Measurements from ENCODE around the gene QKI. TPM values are rescaled to one million over a fixed set of nuclear protein-coding genes. Genes with fewer than 3 reads are reported as not detected.
"Not testable (repeated sequence)": the region's sequence is repeated elsewhere in the genome, so short reads cannot be mapped to it uniquely, and the experiment has no call there.

Gene QKI
- total and polyA plus RNA-seq, 2 donors (not counting 3 experiments of a cell fraction or from before 2014, with no cell fraction given): 178 to 232 TPM

DNA sequence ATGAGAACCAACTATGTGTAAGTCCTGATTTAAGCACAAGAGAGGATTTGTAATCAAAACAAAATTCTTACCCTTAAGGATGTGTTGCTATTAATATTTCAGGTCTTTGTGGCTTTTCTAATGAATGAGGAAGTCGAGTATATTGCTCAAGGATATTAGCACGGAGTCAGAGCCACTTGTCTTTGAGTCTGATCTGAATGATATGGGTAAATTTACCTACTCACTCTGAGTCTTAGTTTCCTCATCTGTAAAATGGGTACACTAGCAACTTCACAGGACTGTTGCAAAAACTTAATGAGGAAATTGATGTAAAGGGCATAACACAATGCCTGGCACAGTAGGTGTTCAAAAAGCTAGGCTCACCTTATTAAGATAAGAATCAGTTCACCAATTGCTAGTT is 30.0 kb upstream of the QKI start:
- H3K79me2 ChIP-seq (ENCODE audit: control insufficient read depth, insufficient read depth, low read length): no peaks in the 10 kb centered on the region
- H2AFZ ChIP-seq (ENCODE audit: low read depth, low read length): no peak overlapping the region
- ChIA-PET POLR2A (no interaction called here), CTCF (no interaction called here)
- BruUV-seq (replicated peaks): no TSS peak
- DNase-seq (ENCODE audit: low read depth, low spot score): no peak
- H4K20me1 ChIP-seq (replicated peaks; ENCODE audit: control insufficient read depth, extremely low read depth, insufficient read depth, low read length): no peaks in the 10 kb centered on the region
- H3K27me3 ChIP-seq (ENCODE audit: control insufficient read depth in 2 of 2, insufficient read depth in 2 of 2, low read length in 2 of 2): no peaks in the 10 kb centered on the region
- peaks cover 12% of the 10 kb centered on the region for H3K4me1 ChIP-seq (ENCODE audit: control insufficient read depth, extremely low read depth, insufficient read depth, low read length)
- no peak for FAIRE-seq
- H3K4me3 ChIP-seq (replicated peaks in 1 of 3; ENCODE audit: insufficient read depth in 1 of 3, low read depth in 1 of 3, low read length in 3 of 3): no peak overlapping the region
- no peak overlapping the region for H3K9ac ChIP-seq (replicated peaks; ENCODE audit: extremely low read depth, insufficient read depth, low read length)
- intact Hi-C loops (cut with micrococcal nuclease): no loop called here
- no peak overlapping the region for H3K27ac ChIP-seq (ENCODE audit: insufficient read depth, low read depth, low read length)
- TF ChIP-seq POLR2AphosphoS5 (IDR thresholded peaks at IDR 0.05; ENCODE audit: insufficient read depth, low read depth, low read length): no peak
- TF ChIP-seq POLR2A (IDR thresholded peaks at IDR 0.05; ENCODE audit: low read depth, low read length): no peak
- no peak for TF ChIP-seq FOS (IDR thresholded peaks at IDR 0.05; ENCODE audit: borderline replicate concordance, insufficient read depth, low read length)
- TF ChIP-seq, protein P1, sequence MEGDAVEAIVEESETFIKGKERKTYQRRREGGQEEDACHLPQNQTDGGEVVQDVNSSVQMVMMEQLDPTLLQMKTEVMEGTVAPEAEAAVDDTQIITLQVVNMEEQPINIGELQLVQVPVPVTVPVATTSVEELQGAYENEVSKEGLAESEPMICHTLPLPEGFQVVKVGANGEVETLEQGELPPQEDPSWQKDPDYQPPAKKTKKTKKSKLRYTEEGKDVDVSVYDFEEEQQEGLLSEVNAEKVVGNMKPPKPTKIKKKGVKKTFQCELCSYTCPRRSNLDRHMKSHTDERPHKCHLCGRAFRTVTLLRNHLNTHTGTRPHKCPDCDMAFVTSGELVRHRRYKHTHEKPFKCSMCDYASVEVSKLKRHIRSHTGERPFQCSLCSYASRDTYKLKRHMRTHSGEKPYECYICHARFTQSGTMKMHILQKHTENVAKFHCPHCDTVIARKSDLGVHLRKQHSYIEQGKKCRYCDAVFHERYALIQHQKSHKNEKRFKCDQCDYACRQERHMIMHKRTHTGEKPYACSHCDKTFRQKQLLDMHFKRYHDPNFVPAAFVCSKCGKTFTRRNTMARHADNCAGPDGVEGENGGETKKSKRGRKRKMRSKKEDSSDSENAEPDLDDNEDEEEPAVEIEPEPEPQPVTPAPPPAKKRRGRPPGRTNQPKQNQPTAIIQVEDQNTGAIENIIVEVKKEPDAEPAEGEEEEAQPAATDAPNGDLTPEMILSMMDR (IDR thresholded peaks at IDR 0.05; ENCODE audit: extremely low read depth in 1 of 2, insufficient read depth in 1 of 2, low read depth in 1 of 2, low read length in 2 of 2): no peak
- no peak for TF ChIP-seq MAX (IDR thresholded peaks at IDR 0.05; ENCODE audit: insufficient read depth, insufficient read length)
- no peak overlapping the region for H3K4me2 ChIP-seq (ENCODE audit: insufficient read depth, low read length)
- no peaks in the 10 kb centered on the region for H3K36me3 ChIP-seq (ENCODE audit: control insufficient read depth in 2 of 2, extremely low read depth in 1 of 2, insufficient read depth in 2 of 2, low read length in 2 of 2)
- H3K9me3 ChIP-seq (replicated peaks; ENCODE audit: control insufficient read depth, insufficient read depth, low read length): no peaks in the 10 kb centered on the region
- H3K9me1 ChIP-seq (replicated peaks; ENCODE audit: control insufficient read depth, extremely low read depth, insufficient read depth, low read length): no peaks in the 10 kb centered on the region
- dilution Hi-C loops (cut with MboI; ENCODE audit: extremely low pct_ligation_motif_present, low sequenced_read_pairs): no loop called here

- dilution Hi-C loops (cut with MboI; ENCODE audit: extremely low pct_ligation_motif_present, low sequenced_read_pairs); BruUV-seq (replicated peaks); H3K9me3 ChIP-seq (replicated peaks; ENCODE audit: control insufficient read depth, insufficient read depth, low read length): not testable (repeated sequence)
These were observed 29.0 kb upstream of the QKI start for GRCh38 chr6:163385503-163385902.

More at GRCh38 chr6:163385503-163385902, 29.0 kb upstream of the QKI start:
- H3K4me3 ChIP-seq (replicated peaks in 1 of 3; ENCODE audit: insufficient read depth in 1 of 3, low read depth in 1 of 3, low read length in 3 of 3); H3K9me1 ChIP-seq (replicated peaks; ENCODE audit: control insufficient read depth, extremely low read depth, insufficient read depth, low read length); H3K27me3 ChIP-seq (ENCODE audit: control insufficient read depth in 2 of 2, insufficient read depth in 2 of 2, low read length in 2 of 2); H2AFZ ChIP-seq (ENCODE audit: low read depth, low read length); intact Hi-C loops (cut with micrococcal nuclease); POLR2A ChIA-PET; DNase-seq (ENCODE audit: low read depth, low spot score); H4K20me1 ChIP-seq (replicated peaks; ENCODE audit: control insufficient read depth, extremely low read depth, insufficient read depth, low read length); FAIRE-seq; H3K9ac ChIP-seq (replicated peaks; ENCODE audit: extremely low read depth, insufficient read depth, low read length); H3K4me2 ChIP-seq (ENCODE audit: insufficient read depth, low read length); H3K36me3 ChIP-seq (ENCODE audit: control insufficient read depth in 2 of 2, extremely low read depth in 1 of 2, insufficient read depth in 2 of 2, low read length in 2 of 2); H3K27ac ChIP-seq (ENCODE audit: insufficient read depth, low read depth, low read length); H3K79me2 ChIP-seq (ENCODE audit: control insufficient read depth, insufficient read depth, low read length): not testable (repeated sequence)
- CTCF ChIA-PET: interaction anchor here (1.1 kb wide), 1 partner anchor 8 kb away, joined by 3 read pairs; no protein-coding TSS in a partner anchor
- peaks cover 12% of the 10 kb centered on the region for H3K4me1 ChIP-seq (ENCODE audit: control insufficient read depth, extremely low read depth, insufficient read depth, low read length)

Data from endothelial cell of umbilical vein (primary cell).